ENCODE results near the gene MSL3B.

The MSL3B gene

DNA sequence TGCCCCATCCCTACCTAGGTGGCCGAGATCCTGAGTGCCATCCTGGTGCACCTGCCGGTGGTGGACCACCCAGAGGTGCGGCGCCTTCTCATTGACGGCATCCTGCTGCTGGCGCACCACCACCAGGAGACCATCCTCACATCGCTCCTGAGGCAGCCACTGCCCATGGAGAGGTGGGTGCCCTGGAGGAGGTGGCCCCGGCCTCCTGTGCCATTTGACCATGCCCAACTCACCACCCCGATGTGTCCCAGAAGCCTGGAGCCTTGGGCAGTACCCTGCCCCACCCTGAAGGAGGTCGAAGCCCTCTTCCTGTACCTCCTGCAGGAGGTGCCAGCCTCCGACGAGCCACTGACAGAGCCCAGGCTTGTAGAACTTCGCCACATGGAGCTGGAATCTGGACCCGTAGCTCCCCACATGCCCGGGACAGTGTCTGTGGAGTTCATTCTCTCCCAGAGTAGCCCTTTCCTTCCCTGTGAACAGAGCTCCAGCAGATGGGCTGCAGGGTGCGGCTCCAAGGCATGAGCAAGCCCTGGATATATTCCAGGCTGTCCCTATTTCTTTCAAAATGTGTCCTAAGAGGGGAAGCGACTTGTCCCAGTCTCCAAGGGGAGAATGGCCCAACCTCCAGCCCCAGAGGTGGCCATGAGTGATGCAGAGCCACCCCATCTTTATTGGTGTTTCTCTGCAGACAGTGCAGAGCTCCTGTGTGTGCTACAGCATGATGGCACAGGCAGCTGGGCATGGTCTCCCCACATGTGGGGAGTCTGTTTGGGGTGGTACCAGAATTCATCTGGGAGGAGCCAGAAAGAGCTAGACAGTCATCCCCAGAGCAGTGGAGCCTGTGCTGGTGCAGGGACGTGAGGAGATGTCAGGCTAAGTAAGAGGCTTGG is 48.1 kb downstream of the MSL3B start:
- H3K4me2 ChIP-seq (ENCODE audit: low read length): no peak overlapping the region
- TF ChIP-seq EZH2phosphoT487 (IDR thresholded peaks at IDR 0.05; ENCODE audit: low read depth): no peak
- TF ChIP-seq, protein P1, sequence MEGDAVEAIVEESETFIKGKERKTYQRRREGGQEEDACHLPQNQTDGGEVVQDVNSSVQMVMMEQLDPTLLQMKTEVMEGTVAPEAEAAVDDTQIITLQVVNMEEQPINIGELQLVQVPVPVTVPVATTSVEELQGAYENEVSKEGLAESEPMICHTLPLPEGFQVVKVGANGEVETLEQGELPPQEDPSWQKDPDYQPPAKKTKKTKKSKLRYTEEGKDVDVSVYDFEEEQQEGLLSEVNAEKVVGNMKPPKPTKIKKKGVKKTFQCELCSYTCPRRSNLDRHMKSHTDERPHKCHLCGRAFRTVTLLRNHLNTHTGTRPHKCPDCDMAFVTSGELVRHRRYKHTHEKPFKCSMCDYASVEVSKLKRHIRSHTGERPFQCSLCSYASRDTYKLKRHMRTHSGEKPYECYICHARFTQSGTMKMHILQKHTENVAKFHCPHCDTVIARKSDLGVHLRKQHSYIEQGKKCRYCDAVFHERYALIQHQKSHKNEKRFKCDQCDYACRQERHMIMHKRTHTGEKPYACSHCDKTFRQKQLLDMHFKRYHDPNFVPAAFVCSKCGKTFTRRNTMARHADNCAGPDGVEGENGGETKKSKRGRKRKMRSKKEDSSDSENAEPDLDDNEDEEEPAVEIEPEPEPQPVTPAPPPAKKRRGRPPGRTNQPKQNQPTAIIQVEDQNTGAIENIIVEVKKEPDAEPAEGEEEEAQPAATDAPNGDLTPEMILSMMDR (IDR thresholded peaks at IDR 0.05; ENCODE audit: low read depth, low read length): no peak
- H3K4me3 ChIP-seq (ENCODE audit: low read length): no peak overlapping the region
- no peaks in the 10 kb centered on the region for H3K36me3 ChIP-seq (replicated peaks; ENCODE audit: low read depth, low read length)
- no peaks in the 10 kb centered on the region for H3K4me1 ChIP-seq (ENCODE audit: low read length)
- no peak overlapping the region for H3K27ac ChIP-seq (ENCODE audit: low read length)
- no peaks in the 10 kb centered on the region for H3K9me3 ChIP-seq (ENCODE audit: insufficient read depth, low read length)
- H3K27me3 ChIP-seq (ENCODE audit: low read depth, low read length): no peaks in the 10 kb centered on the region
- no peaks in the 10 kb centered on the region for H4K20me1 ChIP-seq (ENCODE audit: insufficient read depth, low read length)
- H2AFZ ChIP-seq (ENCODE audit: low read depth, low read length): no peak overlapping the region
- H3K9ac ChIP-seq (ENCODE audit: low read length): no peak overlapping the region
- H3K79me2 ChIP-seq (ENCODE audit: low read length): no peaks in the 10 kb centered on the region

DNA sequence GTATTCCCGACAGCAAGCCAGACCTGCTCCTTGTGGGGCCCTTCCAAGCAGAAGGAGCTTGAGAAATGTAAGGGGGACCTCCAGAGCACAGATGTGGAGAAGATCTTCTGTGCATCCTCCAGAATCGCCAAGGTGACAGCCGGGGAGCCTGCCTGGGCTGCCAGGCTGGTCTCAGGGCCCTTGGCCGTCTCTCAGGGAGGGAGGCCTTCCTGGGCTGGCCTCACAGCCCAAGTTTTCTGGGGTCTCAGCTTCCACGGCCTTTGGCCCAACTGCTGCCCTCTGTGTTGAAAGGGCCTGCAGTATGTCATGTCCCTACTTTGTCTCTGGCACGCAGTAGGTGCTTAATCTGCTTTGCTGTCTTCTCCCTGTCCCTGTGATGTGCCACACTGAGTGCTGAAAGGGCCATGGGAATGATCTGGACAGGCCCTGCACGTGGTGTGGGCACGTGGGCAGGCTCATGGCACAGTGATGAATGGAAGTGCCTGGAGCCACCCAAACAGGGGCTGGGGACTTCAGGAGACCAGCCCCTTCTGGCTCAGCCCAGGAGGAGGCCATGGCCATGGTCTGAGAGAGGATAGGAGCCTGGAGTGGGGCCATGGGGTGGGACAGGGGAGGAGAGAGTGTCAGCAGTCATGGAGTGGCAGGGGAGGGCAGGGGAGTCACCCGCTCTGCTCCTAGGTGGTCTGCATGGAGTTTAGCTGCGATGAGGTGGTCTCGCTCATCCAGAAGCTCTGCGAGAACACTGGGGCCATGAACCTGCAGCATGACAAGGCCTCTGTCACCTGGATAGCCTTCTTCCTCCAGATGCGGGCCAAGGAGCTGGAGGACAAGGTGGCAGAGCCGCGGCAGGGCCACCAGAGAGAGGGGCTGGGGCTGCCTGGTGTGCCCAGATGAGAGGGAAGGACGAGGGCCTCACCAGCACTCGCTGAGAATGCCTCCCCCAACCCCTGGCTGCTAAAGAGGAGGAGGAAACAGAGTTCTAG is 49.3 kb downstream of the MSL3B start:
- H3K4me1 ChIP-seq (ENCODE audit: low read length): no peaks in the 10 kb centered on the region
- no peak for TF ChIP-seq EZH2phosphoT487 (IDR thresholded peaks at IDR 0.05; ENCODE audit: low read depth)
- TF ChIP-seq, protein P1 (IDR thresholded peaks at IDR 0.05; ENCODE audit: low read depth, low read length): no peak
- H3K4me3 ChIP-seq (ENCODE audit: low read length): no peak overlapping the region
- no peak overlapping the region for H2AFZ ChIP-seq (ENCODE audit: low read depth, low read length)
- H3K36me3 ChIP-seq (replicated peaks; ENCODE audit: low read depth, low read length): no peaks in the 10 kb centered on the region
- H3K9me3 ChIP-seq (ENCODE audit: insufficient read depth, low read length): no peaks in the 10 kb centered on the region
- H3K27me3 ChIP-seq (ENCODE audit: low read depth, low read length): no peaks in the 10 kb centered on the region
- H3K27ac ChIP-seq (ENCODE audit: low read length): no peak overlapping the region
- no peaks in the 10 kb centered on the region for H4K20me1 ChIP-seq (ENCODE audit: insufficient read depth, low read length)
- H3K4me2 ChIP-seq (ENCODE audit: low read length): no peak overlapping the region
- H3K9ac ChIP-seq (ENCODE audit: low read length): no peak overlapping the region
- H3K79me2 ChIP-seq (ENCODE audit: low read length): no peaks in the 10 kb centered on the region

DNA sequence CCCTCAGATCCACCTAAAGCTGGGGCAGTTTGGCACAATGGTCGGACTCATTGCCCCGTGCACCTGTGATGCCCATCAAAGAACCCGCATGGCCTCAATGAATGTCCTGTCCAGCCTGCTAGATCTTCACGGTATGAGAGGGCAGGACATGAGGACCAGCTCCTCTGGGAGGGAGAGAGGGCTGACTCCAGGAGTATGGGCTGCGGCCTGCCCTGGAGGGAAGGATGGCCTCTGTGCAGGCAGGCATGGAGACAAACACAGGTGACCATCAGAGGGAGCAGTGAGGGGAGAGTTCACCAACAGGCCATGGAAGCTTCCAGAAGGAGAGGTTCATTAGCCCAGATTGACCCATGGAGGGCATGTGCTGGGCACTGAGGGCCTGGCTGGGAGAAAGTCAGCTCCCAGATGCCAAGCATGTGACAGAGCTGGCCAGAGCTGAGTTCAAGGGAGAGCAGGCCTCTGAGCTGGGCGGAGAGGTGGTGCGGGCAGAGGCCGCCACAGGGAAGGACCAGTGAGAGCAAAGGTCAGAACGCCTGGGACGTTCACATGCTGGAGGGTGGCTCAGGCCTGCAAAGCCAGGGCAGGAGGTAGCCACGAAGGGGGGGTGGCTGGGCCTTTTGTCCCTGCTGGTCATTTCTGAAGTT is 50.1 kb downstream of the MSL3B start:
- no peak overlapping the region for H3K4me2 ChIP-seq (ENCODE audit: low read length)
- H3K9ac ChIP-seq (ENCODE audit: low read length): no peak overlapping the region
- H3K27ac ChIP-seq (ENCODE audit: low read length): no peak overlapping the region

More for the DNA sequence above, 50.1 kb downstream of the MSL3B start:
- no peak overlapping the region for H3K4me3 ChIP-seq (ENCODE audit: low read length)
- no peaks in the 10 kb centered on the region for H3K36me3 ChIP-seq (replicated peaks; ENCODE audit: low read depth, low read length)
- H4K20me1 ChIP-seq (ENCODE audit: insufficient read depth, low read length): no peaks in the 10 kb centered on the region
- no peaks in the 10 kb centered on the region for H3K27me3 ChIP-seq (ENCODE audit: low read depth, low read length)
- H3K4me1 ChIP-seq (ENCODE audit: low read length): no peaks in the 10 kb centered on the region
- no peaks in the 10 kb centered on the region for H3K79me2 ChIP-seq (ENCODE audit: low read length)
- TF ChIP-seq EZH2phosphoT487 (IDR thresholded peaks at IDR 0.05; ENCODE audit: low read depth): no peak
- TF ChIP-seq, protein P1 (IDR thresholded peaks at IDR 0.05; ENCODE audit: low read depth, low read length): no peak
- H2AFZ ChIP-seq (ENCODE audit: low read depth, low read length): no peak overlapping the region
- H3K9me3 ChIP-seq (ENCODE audit: insufficient read depth, low read length): no peaks in the 10 kb centered on the region
